Endometrium (tissue), 2 donors: ENCODE data around the gene IGSF9.

ENCODE experiments used
- FAIRE-seq: peaks from 2 replicates; lab custom pipeline; 2012; peaks lifted over from hg19 to GRCh38; lab: Jason Lieb, UNC
- donor health status: control.
- donor health status: control.

The IGSF9 gene

GRCh38 chr1:159946242-159947187 lies 1.1 kb upstream of the IGSF9 start:
- no peak for FAIRE-seq

GRCh38 chr1:159944623-159945455 lies 574 bp downstream of the IGSF9 start:
- no peak for FAIRE-seq

- FAIRE-seq: no peak
Observed at GRCh38 chr1:159943908-159944622, 1.3 kb downstream of the IGSF9 start.

- no peak for FAIRE-seq
Observed at GRCh38 chr1:159943278-159943640, 2.2 kb downstream of the IGSF9 start.

GRCh38 chr1:159942632-159943277 lies 2.7 kb downstream of the IGSF9 start:
- no peak for FAIRE-seq

- no peak for FAIRE-seq
Observed at GRCh38 chr1:159941591-159942560, 3.5 kb downstream of the IGSF9 start.

GRCh38 chr1:159941141-159941540 lies 4.3 kb downstream of the IGSF9 start:
- FAIRE-seq: no peak

GRCh38 chr1:159940006-159940620 lies 5.3 kb downstream of the IGSF9 start:
- FAIRE-seq: no peak

GRCh38 chr1:159939678-159940002 lies 5.8 kb downstream of the IGSF9 start:
- FAIRE-seq: no peak

GRCh38 chr1:159938905-159939677 lies 6.3 kb downstream of the IGSF9 start:
- no peak for FAIRE-seq

GRCh38 chr1:159938211-159938852 lies 7.1 kb downstream of the IGSF9 start:
- FAIRE-seq: no peak

- FAIRE-seq: no peak
Observed at GRCh38 chr1:159937054-159937750, 8.2 kb downstream of the IGSF9 start.

- FAIRE-seq: no peak
Observed at GRCh38 chr1:159936273-159936904, 9.0 kb downstream of the IGSF9 start.

GRCh38 chr1:159935719-159936272 lies 9.6 kb downstream of the IGSF9 start:
- no peak for FAIRE-seq

- no peak for FAIRE-seq
Observed at GRCh38 chr1:159935305-159935704, 10.1 kb downstream of the IGSF9 start.

GRCh38 chr1:159934136-159935039 lies 11.0 kb downstream of the IGSF9 start:
- no peak for FAIRE-seq

- FAIRE-seq: no peak
Observed at GRCh38 chr1:159933347-159933746, 12.1 kb downstream of the IGSF9 start.
